HG02884 (cell line): ENCODE measurements around the gene SUMF2.
"Not testable (repeated sequence)": the region's sequence is repeated elsewhere in the genome, so short reads cannot be mapped to it uniquely, and the experiment has no call there.

ENCODE experiments used
- ATAC-seq: cut with Tn5 transposase; IDR thresholded peaks from one replicate; pipeline ENCODE4 v1.9.1; 2021; ENCODE audit warnings: mild to moderate bottlenecking, moderate library complexity; ENCODE audit not compliant: unreplicated experiment

Gene SUMF2

GRCh38 chr7:56053993-56054392, 10.1 kb upstream of the SUMF2 start:
- no peak for ATAC-seq

GRCh38 chr7:56062382-56062781, 1.7 kb upstream of the SUMF2 start:
- ATAC-seq, result no peak

DNA sequence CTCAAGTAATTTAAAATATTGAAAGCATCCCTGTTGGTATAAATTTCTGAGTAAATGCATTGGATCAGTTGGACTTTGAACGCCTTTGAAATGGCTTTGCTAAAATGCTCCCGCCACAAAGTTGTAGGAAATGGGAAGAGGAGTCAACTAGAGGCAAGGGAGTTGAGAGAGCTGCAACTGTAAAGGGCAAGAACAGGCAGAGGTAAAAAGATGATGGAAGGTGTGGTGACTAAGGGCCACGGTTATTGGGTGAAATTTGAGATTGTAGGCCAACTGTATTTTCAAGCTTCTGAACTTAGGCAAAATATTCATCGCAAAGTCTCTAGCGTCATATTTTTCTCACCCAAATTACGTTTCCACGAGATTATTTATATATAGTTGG, 595 bp upstream of the SUMF2 start:
- ATAC-seq, result no peak

GRCh38 chr7:56066376-56066775, 2.3 kb downstream of the SUMF2 start:
- ATAC-seq, result not testable (repeated sequence)

- peak; percentile 86 for ATAC-seq
Observed at GRCh38 chr7:56074371-56074791, 10.3 kb downstream of the SUMF2 start.

DNA sequence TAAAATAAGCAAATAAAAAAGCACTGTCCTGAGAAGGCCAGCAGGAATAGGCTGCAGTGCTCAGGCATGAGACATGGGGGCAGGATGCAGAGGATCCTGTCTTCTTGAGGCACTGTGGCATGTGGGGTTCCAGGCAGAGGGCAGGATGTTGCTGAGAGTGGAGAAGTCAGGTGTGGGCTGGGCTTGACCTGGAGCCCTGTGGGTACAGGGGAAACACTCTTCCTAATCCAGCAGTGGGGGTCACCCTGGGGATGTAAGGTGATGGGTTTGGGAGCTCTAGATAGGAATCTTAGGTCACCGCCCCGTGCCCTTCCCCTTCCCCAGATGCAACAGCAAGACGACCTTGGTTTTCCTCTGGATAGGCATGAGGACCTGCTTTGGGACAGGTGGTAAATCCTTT, 13.6 kb downstream of the SUMF2 start:
- ATAC-seq, result no peak

GRCh38 chr7:56078196-56078595, 14.1 kb downstream of the SUMF2 start:
- ATAC-seq, result no peak

DNA sequence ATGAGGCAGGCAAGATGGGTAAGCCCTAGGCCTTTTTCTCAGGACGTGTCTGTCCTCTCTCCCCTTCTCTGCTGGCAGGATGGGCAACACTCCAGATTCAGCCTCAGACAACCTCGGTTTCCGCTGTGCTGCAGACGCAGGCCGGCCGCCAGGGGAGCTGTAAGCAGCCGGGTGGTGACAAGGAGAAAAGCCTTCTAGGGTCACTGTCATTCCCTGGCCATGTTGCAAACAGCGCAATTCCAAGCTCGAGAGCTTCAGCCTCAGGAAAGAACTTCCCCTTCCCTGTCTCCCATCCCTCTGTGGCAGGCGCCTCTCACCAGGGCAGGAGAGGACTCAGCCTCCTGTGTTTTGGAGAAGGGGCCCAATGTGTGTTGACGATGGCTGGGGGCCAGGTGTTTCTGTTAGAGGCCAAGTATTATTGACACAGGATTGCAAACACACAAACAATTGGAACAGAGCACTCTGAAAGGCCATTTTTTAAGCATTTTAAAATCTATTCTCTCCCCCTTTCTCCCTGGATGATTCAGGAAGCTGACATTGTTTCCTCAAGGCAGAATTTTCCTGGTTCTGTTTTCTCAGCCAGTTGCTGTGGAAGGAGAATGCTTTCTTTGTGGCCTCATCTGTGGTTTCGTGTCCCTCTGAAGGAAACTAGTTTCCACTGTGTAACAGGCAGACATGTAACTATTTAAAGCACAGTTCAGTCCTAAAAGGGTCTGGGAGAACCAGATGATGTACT, 15.5 kb downstream of the SUMF2 start:
- ATAC-seq, result no peak

DNA sequence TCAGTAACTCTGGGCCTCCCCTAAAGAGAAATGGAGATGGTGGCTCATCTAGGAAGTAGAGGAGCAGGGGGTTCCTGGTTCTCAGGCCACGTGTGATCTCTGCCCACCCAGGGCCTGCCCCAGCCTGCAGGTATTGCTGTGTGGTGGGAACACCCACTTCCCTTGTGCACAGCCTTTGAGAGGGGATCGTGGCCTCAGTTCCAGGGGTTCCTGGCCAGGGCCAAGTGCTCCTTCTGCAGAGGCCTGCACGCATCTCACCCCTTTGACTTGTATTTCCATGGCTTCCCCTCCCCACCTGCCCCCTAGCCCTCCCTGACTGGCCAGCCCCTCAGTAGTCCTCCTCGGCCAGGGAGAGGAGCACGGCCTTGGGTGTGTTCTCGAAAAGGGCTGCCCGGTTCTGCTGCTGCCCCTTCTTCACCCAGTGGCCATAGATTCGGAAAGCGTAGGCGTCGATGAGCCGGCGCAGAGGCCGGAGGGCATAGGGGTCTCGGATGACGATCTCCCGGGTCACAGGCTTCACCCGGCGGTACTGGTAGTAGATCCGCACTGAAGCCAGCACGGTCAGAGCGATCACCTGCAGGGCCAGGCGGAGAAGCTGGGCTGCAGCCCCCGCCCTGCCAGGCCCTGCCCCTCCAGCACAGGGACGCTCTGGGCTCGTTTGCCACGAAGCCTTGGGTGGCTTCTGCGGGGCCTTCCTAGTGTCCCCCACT, 16.8 kb downstream of the SUMF2 start:
- not testable (repeated sequence) for ATAC-seq

DNA sequence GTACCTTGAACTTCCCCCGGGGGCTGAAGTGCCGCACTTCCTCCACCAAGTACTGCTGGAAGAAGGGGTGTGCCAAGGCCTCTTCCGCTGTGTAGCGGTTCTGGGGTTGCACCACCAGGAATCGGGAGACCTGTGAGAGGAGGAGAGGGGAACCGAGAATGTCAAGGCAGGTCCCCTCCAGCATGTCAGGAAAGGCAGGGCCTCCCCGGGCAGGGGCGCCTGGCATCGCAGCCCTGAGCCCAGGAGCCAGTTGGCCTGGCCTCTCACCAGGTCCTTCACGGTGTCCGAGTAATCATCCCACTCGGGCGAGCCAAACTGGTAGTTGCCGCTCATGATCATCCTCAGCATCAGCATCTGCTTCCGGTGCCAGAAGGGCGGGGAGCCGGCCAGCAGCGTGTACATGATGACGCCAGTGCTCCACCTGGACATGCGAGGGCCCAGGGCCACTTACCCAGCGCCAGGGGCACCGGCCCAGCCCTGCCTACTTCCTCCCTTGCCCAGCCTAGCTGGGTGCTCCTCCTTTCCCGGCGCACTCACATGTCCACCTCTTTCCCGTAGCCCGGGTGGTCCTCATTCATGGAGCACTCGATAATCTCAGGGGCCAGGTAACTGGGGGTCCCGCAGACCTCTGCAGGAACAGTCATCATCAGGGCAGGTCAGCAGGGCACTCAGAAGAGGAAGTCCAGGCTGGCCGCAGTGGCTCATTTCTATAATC, 17.7 kb downstream of the SUMF2 start:
- ATAC-seq, result no peak

DNA sequence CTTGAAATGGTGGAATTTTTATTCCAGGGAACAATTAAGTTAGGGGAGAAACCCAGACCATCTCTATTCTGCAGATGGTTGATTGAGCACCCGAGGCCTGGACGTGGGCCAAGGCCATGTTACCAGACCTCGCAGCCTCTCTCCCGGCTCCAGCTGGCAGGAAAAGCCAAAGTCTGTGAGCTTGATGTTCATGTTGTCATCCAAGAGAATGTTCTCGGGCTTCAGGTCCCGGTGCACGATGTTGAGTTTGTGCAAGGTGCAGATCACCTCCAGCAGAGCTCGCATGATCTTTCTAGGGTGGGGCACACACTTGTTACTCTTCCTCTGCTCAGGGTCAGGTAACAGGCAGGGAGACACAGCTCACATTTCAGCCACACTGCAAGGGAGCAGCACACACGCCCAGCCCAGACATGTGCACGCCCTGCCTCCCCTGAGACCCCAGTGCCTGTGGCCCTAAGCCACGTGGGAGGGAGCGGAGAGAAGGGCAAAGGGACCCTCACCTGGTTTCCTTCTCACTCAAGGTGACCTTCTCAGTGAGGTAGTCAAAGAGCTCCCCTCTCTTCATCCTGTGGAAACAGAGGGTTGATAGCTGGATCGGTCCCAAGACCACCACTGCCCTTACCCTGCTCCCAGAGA, 19.2 kb downstream of the SUMF2 start:
- no peak for ATAC-seq

- ATAC-seq, result no peak
Observed at GRCh38 chr7:56086761-56087160, 22.7 kb downstream of the SUMF2 start.

DNA sequence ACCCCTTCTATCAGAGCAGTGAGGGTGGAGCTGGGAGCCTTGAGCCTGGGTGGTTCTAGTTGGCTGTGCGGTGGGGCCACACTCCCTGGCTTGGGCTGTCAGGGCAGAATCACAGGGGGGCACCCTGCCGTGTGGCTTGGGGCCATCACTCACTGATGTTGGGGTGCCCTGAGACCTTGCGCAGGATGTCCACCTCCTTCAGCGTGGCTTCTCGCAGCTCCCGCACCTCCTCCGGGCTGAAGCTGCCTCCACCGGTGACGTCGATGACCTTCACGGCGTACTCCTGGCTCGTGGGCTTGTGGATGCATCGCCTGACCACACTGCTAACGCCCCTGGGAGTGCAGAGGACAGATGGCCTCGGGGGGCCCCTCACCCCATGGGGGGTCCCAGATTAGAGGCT, 23.4 kb downstream of the SUMF2 start:
- no peak for ATAC-seq

GRCh38 chr7:56091591-56091990, 27.5 kb downstream of the SUMF2 start:
- no peak for ATAC-seq

GRCh38 chr7:56092388-56092787, 28.3 kb downstream of the SUMF2 start:
- not testable (repeated sequence) for ATAC-seq

DNA sequence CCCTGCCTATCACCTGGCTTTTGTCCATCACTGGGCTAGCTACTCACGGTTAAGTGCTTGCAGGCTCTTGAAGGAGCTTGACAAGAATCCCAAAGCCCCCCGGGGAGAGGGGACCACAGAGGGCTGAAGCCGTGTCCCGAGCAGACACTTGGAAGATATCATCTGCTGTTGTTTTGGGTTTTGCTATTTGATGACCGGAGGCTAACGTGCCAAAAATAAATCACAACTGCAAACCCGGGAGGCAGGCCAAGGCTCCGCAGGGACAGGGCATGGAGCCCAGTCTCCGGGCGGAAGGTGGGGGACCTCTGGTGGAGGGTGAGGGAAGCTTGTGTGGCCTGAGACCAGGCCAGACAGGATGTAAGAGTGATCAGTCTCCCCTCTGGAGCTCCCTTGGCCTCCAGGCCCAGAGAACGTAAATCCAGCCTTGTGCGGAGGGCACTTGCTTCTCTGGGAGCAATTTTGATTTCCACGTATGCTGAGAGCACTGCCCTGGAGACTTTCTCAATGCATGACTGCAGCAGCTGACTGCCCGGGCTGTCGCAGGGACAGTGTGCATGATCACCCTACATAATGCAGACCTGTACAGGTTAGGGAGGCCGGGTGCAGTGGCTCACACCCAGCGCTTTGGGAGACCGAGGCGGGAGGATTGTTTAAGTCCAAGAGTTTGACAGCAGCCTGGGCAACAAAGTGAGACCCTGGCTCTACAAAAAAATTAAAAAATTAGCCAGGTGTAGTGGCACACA, 28.9 kb downstream of the SUMF2 start, which contains the start of gene PHKG1:
Gene PHKG1, minus strand, starts transcription at position 164 of the 743 bp plus-strand sequence. CDS start 4,011 bp downstream, outside the sequence.
- ATAC-seq, result no peak

DNA sequence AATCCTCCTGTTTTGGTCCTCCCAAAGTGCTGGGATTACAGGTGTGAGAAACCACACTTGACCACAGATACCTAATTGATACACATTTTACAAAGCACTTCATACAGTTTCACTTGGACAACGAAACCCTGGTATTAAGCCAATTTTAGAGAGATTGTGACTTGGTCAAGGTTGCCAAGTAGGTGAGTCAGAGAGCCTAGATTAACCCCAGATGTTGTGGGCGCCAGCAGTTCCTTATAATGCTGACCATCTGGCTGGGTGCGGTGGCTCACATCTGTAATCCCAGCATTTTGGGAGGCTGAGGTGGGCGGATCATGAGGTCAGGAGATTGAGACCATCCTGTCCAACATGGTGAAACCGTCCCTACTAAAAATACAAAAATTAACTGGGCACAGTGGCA, 33.6 kb downstream of the SUMF2 start:
- ATAC-seq, result no peak

- not testable (repeated sequence) for ATAC-seq
Observed at GRCh38 chr7:56098187-56099008, 34.3 kb downstream of the SUMF2 start.

DNA sequence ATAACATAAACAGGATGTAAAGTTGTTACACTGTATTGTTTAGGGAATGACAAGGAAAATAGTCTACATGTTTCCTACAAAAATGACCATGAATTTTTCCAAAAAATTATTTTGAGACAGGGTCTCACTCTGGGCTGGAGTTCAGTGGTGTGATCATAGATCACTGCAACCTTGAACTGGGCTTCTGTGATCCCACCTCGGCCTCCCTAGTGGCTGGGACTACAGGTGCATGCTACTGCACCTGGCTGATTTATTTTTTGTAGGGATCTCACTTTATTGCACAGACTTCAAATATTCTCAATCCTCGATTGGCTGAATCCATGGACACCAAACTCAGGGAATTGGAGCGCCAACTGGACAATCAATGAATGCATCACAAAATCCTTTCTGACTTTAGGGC, 35.6 kb downstream of the SUMF2 start:
- ATAC-seq, result no peak

DNA sequence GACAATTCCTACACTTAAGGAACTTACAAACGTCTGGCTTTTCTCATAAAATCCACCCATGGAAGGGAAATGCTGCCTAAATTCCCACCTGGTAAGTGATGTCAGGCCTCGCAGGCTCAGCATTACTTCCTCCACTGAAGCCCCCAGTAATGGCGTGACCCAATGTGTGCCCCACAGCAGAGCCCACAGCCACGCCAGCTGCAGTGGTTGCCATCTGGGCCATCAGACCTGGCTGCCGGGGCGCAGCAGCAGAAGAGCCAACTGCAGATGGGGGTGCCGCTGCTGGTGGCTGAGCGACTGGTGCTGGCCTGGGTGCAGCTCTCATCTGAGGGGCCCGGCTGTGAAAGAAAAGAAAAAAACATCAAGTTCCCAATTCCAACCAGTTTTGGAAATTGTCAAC, 40.1 kb downstream of the SUMF2 start:
- ATAC-seq, result not testable (repeated sequence)
